ENCODE results near the gene KLF2. TPM values are rescaled to one million over a fixed set of nuclear protein-coding genes. Genes with fewer than 3 reads are reported as not detected.
"Not testable (repeated sequence)": the region's sequence is repeated elsewhere in the genome, so short reads cannot be mapped to it uniquely, and the experiment has no call there.

Gene KLF2
- total RNA-seq, 4 donors from 2014 or later: 64.9 to 74.1 (median 68.5) TPM

DNA sequence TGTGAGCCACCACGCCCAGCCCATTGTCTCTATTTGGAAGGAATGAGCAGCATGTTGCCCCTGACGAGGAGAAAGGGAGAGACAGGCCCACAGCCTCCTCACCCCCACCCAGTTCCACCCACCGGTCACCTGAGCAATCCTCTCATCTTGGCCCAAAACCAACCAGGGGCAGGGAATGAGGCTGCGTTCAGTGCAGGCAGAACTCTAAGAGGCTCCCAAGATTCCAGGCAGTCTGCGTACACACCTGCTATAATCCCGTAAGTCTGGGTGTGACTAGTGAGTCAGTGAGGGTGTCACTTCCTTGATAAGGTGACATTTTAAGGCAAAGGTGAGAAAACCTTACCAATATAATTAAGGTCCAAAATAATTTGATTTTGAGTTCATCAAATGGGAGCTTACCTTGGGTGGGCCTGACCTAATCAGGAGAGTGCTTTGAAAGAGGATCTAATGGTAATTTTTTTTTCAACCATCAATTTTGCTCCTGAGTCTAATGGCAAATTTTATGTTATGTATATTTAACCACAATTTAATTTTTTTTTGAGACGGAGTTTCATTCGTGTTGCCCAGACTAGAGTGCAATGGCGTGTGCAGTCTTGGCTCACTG lies 26.9 kb upstream of the KLF2 start:
- 91% methylated on average over 6 of the region's 9 CpGs for WGBS
- H3K27me3 ChIP-seq: no peaks in the 10 kb centered on the region
- no peaks in the 10 kb centered on the region for H3K9me3 ChIP-seq
- no peak for DNase-seq (ENCODE audit: extremely low spot score)
- intact Hi-C loops (cut with DNase I): no loop called here
- H3K4me1 ChIP-seq: peaks cover 16 to 21% (median 19%) of the 10 kb centered on the region in 4 donors
- H3K27ac ChIP-seq (replicated peaks in 1 of 4): no peak overlapping the region
- TF ChIP-seq EP300 (IDR thresholded peaks at IDR 0.05): no peak
- no peak for TF ChIP-seq POLR2AphosphoS5 (IDR thresholded peaks at IDR 0.05)
- H3K36me3 ChIP-seq: no peaks in the 10 kb centered on the region
- H3K4me3 ChIP-seq: no peak overlapping the region

DNA sequence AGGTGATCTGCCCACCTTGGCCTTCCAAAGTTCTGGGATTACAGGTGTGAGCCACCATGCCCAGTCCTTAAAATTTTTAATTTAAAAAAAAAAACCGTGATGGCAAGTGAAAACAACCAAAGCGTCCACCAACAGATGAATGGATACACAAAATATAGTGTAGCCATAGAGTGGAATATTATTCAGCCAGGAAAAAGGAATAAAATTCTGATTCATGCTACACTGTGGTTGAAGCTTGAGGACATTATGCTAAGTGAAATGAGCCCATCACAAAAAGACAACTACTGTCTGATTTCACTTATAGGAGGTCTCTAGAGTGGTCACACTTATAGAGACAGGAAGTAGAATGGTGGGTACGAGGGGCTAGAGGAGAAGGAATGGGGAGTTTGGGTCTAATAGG lies 26.3 kb upstream of the KLF2 start:
- Histone ChIP-seq H3K4me3 (no peak overlapping the region), H3K9me3 (no peaks in the 10 kb centered on the region), H3K27me3 (no peaks in the 10 kb centered on the region), H3K4me1 (peaks cover 11 to 17% (median 15%) of the 10 kb centered on the region in 4 donors), H3K36me3 (no peaks in the 10 kb centered on the region), H3K27ac (replicated peaks in 1 of 4) (no peak overlapping the region)
- DNase-seq (ENCODE audit: extremely low spot score): no peak
- intact Hi-C loops (cut with DNase I): no loop called here
- TF ChIP-seq POLR2AphosphoS5 (IDR thresholded peaks at IDR 0.05): no peak
- TF ChIP-seq, protein P1, sequence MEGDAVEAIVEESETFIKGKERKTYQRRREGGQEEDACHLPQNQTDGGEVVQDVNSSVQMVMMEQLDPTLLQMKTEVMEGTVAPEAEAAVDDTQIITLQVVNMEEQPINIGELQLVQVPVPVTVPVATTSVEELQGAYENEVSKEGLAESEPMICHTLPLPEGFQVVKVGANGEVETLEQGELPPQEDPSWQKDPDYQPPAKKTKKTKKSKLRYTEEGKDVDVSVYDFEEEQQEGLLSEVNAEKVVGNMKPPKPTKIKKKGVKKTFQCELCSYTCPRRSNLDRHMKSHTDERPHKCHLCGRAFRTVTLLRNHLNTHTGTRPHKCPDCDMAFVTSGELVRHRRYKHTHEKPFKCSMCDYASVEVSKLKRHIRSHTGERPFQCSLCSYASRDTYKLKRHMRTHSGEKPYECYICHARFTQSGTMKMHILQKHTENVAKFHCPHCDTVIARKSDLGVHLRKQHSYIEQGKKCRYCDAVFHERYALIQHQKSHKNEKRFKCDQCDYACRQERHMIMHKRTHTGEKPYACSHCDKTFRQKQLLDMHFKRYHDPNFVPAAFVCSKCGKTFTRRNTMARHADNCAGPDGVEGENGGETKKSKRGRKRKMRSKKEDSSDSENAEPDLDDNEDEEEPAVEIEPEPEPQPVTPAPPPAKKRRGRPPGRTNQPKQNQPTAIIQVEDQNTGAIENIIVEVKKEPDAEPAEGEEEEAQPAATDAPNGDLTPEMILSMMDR (IDR thresholded peaks at IDR 0.05): no peak
- TF ChIP-seq EP300 (IDR thresholded peaks at IDR 0.05): no peak
- no peak for TF ChIP-seq POLR2A (IDR thresholded peaks at IDR 0.05; ENCODE audit: low read depth)
- WGBS: 81% methylated on average over 3 of the region's 3 CpGs

DNA sequence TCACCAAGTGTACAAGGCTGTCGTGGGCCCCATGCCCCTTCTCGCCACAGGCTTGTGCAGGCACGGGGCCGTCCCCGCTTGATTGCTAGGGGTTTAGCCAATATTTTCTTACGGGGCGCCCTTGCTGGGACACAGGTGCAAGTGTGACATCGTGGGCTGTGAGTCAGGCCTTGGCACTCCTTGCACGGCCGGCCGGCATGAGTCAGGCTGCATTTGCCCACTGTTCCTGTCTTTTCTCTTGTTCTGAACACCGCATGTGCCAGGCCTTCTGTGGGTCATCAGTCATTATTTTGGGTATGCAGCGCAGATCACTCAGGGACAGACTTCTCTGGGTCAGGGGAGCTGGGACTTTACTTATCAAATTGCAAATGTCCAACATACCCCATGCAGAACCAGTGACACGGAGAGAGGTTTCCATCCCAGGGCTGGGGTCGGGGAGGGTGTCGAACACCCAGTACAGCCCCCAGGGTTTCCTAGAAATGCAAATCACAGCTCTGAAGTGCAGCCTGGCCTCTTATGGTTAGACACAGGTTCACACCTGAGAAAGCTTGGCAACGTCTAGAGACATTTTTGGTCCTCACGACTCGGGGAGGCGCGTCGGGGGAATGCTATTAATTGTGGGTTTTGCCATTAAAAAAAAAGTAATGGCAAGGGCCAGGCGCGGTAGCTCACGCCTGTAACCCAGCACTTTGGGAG lies 22.5 kb upstream of the KLF2 start:
- Histone ChIP-seq H3K4me3 (no peak overlapping the region), H3K4me1 (peaks cover 0 to 16% (median 12%) of the 10 kb centered on the region in 4 donors), H3K27ac (replicated peaks in 1 of 4) (no peak overlapping the region), H3K9me3 (no peaks in the 10 kb centered on the region), H3K27me3 (no peaks in the 10 kb centered on the region), H3K36me3 (no peaks in the 10 kb centered on the region)
- no peak for DNase-seq (ENCODE audit: extremely low spot score)
- intact Hi-C loops (cut with DNase I): no loop called here
- TF ChIP-seq, protein P1 (IDR thresholded peaks at IDR 0.05): no peak
- TF ChIP-seq EP300 (IDR thresholded peaks at IDR 0.05) (no peak), POLR2A (IDR thresholded peaks at IDR 0.05; ENCODE audit: low read depth) (no peak), POLR2AphosphoS5 (IDR thresholded peaks at IDR 0.05) (no peak)
- 80% methylated on average over 25 of the region's 25 CpGs for WGBS

DNA sequence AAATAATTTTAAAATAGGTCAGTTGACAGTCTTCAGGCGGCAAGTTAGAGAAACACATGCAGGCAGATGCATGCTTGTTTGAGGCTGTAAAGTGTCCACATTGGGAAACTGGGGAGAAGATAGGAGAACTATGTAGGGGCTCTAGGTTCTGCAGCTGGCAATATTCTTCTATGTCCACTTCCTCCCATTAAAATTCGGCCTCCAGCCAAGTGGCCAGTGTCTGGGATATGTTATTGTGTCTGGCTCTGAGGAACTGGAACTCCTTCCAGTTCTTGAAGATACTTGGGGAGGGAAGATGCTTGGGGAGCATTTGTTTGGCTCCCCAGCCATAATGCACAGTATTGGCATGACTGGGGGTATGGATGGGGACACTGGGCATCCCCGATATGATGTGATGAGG lies 20.9 kb upstream of the KLF2 start:
- peak in 1 of 2 donors; percentile 10 for TF ChIP-seq POLR2AphosphoS5 (IDR thresholded peaks at IDR 0.05)
- TF ChIP-seq, protein P1 (IDR thresholded peaks at IDR 0.05): no peak
- DNase-seq (ENCODE audit: extremely low spot score): no peak
- H3K27ac ChIP-seq (replicated peaks in 1 of 4): no peak overlapping the region
- no peaks in the 10 kb centered on the region for H3K27me3 ChIP-seq
- peaks cover 0 to 16% (median 12%) of the 10 kb centered on the region in 4 donors for H3K4me1 ChIP-seq
- intact Hi-C loops (cut with DNase I): no loop called here
- no peaks in the 10 kb centered on the region for H3K36me3 ChIP-seq
- H3K4me3 ChIP-seq: no peak overlapping the region
- WGBS: 31% methylated on average over 3 of the region's 3 CpGs
- H3K9me3 ChIP-seq: no peaks in the 10 kb centered on the region

DNA sequence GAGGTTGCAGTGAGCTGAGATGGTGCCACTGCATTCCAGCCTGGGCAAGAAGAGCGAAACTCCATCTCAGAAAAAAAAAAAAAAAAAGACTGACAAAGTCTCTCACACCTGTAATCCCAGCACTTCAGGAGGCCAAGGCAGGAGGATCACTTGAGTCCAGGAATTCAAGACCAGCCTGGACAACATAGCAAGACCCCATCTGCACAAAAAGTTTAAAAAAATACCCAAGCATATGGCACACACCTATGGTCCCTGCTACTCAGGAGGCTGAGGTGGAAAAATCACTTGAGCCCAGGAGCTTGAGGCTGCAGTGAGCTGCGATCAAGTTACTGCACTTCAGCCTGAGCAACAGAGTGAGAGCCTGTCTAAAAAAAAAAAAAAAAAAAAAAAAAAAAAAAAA lies 20.1 kb upstream of the KLF2 start:
- WGBS: 88% methylated on average over 2 of the region's 2 CpGs
- H3K36me3 ChIP-seq; H3K27me3 ChIP-seq; H3K4me3 ChIP-seq; intact Hi-C loops (cut with DNase I); H3K27ac ChIP-seq (replicated peaks in 1 of 4); H3K9me3 ChIP-seq; DNase-seq (ENCODE audit: extremely low spot score): not testable (repeated sequence)
- H3K4me1 ChIP-seq: peaks cover 0 to 16% (median 12%) of the 10 kb centered on the region in 4 donors

DNA sequence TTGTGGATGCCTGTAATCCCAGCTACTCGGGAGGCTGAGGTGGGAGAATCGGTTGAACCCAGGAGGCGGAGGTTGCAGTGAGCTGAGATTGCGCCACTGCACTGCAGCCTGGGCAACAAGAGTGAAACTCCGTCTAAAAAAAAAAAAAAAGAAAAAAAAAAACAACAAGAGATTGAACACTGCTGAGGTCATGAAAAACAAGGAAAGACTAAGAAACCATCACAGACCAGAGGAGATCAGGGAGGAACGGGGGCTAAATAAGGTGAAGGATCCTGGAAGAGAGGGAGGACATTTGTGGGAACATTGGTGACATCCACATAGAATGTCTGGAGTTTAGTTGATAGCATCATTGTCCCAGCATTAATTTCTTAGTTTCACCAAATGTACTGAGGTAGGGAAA lies 19.6 kb upstream of the KLF2 start:
- H3K27me3 ChIP-seq; H3K27ac ChIP-seq (replicated peaks in 1 of 4); H3K9me3 ChIP-seq; intact Hi-C loops (cut with DNase I); H3K4me3 ChIP-seq; DNase-seq (ENCODE audit: extremely low spot score); H3K36me3 ChIP-seq: not testable (repeated sequence)
- WGBS: 88% methylated on average over 6 of the region's 6 CpGs
- peaks cover 0 to 16% (median 12%) of the 10 kb centered on the region in 4 donors for H3K4me1 ChIP-seq
